HG02571 (cell line): ENCODE results near the gene CALY.

Experiments
- ATAC-seq: cut with Tn5 transposase; IDR thresholded peaks from one replicate; pipeline ENCODE4 v1.9.1; 2021; ENCODE audit warnings: mild to moderate bottlenecking, moderate library complexity; ENCODE audit not compliant: unreplicated experiment

Gene CALY

DNA sequence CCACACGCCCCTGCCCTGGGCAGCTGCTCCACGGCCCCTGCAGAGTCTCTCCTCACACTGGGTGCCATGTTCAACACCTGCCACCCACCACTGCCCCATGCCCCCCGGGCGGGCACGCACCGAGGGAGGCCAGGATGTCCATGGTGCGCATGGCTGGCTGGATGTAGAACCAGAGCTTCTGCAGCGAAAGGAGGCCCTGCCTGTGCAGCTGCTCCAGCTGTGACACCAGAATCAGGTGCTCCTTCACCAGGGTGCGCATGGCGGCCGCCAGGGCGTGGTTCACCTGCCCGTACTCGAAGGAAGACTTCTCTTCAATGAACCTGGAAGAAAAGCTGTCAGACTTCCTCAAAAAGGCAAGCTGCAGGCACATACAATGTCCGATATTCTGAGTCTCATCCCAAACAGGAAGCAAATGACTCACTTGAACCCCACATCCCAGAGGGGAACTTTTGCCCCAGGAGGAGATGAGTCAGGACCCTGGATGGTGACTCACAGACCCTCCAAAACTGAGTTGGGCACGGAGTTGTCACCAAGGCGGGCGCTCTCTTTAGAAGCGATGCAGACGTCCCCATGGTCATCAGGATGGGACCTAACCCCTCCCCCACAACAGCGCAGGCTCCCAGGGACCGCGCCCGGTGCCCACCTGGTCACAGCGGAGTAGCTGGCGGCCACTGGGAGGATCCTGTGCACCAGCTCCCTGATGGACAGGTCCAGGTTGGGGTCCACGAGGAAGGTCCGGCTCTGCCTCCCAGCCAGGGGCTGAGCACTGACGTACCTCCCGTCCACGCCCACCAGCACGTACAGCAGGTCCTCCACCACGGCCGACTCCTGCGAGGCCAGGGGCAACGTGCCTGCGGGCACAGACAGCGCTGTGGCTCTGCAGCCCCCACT, 43.5 kb downstream of the CALY start:
- ATAC-seq: no peak

DNA sequence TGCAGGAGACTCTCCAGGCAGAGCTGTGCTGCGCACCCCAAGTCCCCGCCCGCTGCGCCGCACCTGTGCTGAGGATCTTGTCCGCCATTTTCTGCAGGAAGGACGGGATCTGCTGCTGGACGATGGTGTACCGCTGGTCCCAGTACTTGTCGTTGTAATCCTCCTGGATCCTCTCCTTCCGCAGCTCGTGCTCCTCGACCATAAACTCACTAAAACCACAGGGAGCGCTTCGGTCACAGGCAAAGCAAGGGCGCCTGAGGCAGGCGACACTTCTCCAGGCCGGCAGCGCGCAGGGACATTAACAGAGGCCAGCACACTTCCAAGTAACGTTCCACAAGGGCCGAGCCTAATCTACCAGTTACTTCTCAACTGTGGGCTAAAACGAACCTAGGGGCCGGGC, 46.9 kb downstream of the CALY start:
- ATAC-seq: no peak

DNA sequence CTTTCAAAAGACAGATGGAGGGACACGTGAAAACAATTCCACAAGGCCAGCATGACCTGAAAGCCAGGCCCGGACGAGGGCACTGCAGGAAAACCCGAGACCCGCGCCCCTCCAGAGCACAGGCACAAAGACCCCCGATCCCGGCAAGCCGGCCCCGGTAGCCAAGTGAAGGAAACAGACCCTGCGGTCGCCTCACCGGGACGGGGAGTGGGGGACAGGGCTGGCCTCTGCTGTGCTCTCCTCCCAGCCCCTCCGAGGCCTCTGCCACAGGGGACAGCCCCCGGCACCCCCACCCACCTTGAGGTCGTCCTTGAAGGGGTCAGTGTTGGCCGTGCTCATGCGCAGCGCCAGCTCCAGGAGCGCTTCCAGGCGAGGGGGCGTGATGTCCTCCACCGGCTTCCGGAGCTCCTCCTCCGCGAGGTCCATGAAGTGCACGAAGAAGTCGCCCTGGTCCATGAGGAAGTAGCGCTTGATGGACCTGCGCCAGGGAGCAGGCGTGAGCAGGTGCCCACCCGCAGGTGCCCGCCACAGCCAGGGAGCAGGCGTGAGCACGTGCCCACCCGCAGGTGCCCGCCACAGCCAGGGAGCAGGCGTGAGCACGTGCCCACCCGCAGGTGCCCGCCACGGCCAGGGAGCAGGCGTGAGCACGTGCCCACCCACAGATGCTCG, 48.7 kb downstream of the CALY start:
- no peak for ATAC-seq

DNA sequence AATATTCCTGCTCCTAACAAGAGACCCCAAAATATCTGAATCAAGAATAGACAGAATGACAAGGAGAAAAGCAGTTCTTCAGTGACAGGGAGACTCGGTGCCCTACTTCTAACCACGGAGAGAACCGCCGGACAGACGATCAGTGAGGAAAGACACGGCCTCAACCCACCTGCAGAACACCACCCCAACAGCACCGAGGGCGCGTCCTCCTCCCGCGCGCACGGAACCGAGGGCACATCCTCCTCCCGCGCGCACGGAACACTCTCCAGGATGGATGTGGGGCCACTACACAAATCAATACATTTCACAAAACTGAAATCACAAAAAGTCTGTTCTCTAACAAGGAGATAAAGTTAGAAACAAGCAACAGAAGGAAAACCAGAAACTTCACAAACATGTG, 50.3 kb downstream of the CALY start:
- ATAC-seq: no peak

DNA sequence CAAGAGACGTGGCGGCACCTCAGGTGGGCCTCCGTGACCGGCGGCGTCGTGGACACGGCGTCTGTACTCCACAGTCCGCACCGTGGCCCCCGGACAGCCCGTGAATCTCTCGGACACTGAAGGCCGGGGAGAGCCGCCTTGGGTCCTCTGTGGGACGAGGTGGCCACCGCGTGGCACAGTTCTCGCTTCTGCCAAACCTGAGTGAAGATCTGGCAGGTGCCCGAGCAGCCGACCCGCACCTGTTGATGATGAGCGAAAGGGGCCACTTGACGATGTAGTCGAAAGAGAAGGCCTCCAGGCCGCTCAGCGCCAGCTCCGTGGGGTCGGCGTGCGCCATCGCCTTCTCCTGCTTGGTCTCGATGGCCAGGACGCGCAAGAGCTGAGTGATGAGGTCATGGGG, 51.5 kb downstream of the CALY start:
- no peak for ATAC-seq

DNA sequence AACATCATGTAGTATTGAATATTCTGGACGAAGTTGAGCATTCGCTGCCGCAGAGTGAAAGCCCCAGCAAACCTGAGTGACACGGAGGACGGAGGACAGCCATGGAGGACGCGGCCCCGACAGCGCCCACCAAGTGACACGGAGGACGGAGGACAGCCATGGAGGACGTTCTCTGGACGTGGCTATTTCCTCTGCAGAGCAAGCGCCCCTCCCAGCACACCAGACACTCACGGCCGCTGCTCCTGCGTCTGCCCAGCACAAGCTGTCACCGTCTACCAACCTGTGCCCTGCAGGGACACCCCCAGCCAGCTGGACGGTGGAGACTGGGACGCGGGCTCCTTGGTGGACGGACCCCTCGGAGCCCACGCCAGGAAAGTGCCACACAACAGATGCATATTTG, 52.8 kb downstream of the CALY start:
- ATAC-seq: no peak

DNA sequence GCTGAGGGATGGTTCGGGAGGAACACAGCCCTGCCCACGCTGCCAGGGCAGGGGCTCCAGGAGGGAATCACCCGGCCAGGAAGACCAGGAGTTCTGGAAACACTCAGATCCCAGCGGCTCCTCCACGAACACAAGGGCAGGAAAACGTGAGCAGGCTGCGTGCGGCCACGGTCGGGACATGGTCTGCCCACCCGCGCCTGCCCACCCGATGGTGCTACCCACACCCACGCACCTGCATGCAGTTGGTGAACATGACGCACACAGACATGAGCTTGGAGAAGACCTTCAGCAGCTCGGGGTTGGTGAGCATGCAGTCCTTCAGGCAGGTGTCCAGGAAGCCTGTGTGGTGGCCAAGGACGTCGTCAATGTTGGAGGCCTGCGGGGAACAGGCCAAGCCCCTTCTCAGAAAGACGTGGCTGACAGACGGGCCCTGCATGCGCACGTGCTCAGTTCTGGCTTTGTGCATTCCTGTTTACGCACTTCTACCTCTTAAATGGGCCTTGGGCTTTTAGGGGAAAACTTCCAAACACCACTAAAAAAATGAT, 53.8 kb downstream of the CALY start:
- no peak for ATAC-seq

DNA sequence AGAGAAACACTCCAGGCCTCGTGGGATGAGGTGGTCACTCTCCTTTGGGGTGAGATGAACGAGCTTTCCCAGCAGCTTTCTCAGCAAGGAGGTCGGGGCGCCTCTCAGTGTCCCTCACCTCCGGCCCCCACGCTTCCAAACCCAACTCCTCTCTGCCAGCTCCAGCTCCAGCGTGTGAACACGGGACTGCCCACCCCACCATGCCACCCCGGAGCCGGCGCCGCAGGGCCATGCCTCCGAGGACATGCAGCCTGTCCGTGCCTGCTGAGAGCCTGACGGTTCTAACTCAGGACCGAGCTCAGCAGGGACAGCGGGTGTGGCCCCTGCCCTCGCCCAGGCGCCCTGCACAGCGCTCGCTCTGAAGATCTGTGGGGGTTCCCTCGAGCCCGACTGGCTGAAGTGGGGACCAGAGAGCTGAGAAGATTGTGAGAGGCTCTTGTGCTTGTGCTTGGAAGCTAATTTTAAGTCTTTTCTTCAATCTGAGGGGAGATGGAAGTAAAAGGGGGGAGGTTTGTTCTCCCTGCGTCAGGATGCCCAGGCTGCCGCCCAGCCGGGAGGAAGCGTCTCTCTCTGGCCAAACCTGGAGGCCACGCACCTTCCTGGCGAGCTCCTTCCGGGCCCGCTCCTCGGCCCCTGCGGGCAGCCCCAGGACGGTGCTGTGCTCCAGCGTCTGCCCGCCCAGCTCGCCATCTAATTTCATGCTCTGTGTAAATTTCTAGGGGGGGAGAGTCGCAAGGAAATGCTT, 54.9 kb downstream of the CALY start:
- ATAC-seq: no peak

DNA sequence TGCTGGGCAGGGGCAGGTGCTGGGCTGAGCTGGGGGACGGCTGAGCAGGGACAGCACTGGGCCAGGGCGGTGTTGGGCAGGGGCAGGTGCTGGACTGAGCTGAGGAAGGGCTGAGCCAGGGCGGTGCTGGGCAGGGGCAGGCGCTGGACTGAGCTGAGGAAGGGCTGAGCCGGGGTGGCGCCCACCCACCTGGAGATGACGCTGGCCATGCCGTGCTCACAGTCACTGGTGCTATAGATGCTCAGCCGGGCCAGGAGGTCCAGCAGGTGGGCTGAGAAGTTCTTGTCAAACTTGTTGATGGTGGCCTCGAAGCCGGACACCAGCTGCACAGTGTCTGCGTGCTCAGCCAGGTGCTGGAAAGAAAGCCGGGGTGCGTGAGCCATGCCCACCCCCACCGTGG, 55.6 kb downstream of the CALY start:
- no peak for ATAC-seq

DNA sequence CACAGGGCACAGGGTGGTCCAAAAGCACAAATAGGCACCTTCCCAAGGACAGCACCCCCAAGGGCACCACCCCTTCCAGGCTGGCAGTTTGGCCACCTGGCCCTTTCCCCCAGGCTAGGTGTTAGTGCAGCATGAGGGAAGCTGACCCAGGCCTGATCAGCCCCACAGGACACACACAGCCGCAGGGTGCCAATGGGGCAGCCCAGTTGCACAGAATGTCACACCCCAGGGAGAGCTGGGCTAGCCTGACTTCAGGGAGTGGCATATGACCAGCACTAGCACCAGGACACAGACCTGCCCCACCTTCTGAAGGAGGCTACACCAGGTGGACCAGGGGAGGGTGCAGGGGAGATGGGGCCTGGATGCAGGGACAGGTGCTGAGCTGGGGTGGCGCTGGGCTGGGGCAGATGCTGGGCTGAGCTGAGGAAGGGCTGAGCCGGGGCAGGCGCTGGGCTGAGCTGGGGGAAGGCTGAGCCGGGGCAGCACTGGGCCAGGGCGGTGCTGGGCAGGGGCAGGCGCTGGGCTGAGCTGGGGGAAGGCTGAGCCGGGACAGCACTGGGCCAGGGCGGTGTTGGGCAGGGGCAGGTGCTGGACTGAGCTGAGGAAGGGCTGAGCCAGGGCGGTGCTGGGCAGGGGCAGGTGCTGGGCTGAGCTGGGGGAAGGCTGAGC, 56.2 kb downstream of the CALY start:
- ATAC-seq: no peak

DNA sequence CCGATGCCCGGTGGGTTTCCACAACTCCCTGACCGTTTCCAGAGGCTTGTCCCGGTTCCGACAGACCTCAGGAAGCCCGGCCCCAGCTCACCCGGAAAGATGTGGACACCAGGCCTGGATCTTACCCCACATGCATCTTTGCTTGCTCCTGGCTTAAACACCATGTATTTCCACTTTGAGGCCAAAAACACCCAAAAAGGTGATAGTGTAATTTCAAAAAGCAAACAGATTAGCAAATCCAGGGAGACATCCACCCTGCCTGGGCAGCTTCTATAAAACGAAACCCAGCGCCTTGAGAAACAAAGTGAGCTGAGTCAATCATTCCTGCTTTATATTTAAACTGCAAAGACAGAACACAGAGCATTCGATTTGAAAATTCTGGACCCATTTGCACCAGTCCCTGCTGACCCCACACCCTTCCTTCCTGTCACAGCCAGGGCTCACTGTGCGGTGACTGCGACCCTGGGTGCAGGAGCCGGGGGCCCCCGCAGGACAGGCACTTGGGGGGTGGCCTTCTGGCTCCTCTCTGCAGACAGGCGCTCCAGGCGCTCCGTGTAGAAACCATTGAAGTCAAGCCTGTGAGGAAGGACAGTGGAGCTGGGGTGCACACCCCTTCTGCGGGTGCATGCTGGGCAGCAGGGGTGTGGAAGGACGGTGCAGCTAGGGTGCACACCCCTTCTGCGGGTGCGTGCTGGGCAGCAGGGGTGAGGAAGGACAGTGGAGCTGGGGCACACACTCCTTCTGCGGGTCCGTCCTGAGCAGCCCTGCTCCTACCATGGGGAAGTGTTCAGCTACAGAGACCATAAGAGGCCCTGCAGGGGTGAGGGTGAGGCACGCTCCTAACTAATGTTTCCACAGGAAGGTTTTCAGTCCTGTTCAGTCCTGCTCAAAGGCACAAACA, 57.1 kb downstream of the CALY start:
- no peak for ATAC-seq

DNA sequence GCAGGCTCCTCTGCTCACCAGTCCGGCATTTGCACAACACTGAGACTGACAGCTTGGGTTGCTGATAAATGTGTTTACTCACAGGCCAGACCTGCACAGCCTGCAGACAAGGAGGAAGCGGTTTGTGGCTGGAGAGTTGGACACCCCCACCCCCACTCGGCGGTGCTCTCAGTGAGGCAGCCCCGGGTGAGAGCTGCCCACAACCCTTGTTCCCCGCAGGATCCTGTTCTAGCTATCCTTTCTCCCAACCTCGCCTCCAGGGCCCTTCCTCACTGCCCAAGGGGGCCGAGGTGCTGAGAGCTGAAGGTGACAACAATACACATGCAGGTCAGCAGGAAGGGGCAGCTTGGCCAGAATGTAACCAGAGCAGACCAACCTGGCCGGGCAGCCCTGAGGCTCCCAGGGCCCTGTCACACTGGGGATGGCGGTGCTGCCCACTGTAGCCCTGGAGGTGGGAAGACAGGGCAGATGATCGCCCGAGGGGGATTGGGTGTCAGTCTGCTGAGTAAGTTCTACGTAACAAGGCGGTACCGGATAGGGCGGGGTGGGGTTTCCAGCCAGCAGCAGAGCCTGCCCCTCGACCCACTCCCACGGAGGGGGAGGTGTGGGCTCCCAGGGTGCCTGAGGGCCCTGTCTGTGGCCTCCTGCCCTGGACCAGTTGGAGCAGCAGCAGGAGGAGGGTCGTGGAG, 58.0 kb downstream of the CALY start:
- ATAC-seq: no peak

DNA sequence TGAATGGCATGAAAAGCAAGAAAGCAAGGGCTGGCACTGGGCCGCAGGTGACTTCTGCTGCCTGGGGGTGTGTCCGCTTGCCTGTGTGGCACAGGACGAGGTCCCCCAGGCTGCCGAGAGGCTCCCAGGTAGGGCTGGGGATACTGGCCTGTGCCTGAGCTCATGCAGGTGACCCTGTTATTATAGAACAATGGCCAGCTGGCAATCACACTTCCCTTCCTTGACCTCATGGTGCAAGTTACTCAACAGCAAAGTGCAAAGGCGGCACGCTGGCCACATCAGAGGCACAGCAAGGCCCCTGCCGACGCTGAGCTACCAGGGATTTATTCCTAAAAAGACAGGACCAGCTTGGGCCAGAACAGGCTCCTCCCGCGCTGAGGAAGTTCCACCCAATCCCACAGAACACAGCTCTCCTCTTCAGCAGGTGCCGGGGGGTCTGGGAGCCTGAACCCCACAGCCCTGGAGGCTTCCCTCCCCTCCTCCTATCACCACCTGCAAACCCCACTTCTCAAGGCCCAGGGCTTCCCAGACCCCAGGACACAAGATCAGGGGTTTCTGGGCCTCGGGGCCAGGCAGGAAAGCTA, 58.6 kb downstream of the CALY start:
- no peak for ATAC-seq

DNA sequence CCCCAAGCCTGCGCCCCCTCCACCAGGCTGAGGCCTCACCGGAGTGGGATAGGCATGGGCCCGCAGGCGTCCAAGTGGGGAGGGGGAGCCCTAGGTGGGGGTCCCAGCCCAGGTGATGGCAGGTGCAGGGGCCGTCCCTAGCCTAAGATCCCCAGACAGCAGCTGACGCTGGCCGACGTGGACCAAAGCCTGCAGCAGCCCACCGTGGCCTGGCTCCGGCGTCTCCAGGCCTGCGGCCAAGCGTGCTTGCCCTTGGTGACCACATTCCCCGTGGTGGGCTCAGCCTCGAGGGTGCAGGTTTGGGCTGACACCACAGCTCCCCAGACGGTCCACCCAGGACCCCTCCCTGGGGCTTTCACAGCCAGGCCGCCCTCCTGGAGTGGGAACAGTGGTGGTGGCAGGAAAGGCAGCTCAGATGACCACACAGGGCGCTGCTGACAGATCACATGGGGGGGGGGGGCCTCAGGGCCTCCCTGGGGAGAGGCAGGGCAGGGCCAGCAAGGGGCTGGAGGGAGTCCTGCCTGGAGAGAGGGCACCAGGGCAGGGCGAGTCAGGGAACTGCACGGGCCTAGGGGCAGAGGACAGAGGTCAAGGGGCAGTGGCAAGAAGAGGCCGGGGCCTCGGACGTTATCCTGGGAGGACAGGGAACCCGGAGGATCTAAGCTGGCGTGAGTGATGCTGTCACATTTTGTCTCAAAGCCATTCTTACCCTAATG, 59.3 kb downstream of the CALY start:
- no peak for ATAC-seq

DNA sequence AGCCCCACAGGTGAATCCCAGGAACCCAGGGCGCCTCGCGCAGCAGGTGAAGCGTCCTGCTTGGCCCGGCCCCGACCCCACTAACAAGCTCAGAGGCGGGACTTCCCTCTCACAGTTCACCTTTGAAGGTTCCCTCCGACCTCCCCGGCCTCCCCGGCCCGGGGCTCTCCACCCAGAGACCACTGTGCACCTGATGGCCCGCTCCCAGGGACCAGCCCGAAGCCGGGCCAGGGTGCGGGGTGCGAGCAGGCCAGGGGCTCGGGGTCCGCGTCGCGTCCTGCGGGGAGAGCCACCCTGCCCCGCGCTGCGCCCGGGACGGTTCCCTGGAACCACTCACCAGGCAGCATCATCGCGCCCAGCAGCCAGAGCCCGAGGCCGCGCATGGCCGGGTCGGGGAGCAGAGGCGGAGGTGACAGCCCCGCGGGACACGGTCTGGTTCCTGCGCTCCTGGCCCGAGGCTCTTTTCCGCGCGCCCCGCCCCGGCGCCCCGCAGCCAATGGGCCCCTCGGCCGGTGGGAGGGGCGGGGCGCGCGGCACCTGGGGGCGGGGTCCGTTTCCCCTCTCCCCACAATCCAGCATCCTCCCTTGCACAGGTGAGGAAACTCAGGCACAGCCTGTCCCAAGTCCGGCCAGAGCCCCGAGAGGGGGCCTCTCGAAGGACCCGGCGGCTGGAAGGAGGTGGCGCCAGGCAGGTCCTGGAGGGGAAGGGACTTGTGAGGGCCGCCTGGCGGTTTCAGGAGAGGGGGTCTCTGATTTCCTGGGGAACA, 60.1 kb downstream of the CALY start, which contains the start of gene ADAM8:
Gene ADAM8 (minus strand): TSS at position 434 of the 767 bp plus-strand sequence. CDS start 51 bp downstream, at position 383.
- ATAC-seq: peak; percentile 40

DNA sequence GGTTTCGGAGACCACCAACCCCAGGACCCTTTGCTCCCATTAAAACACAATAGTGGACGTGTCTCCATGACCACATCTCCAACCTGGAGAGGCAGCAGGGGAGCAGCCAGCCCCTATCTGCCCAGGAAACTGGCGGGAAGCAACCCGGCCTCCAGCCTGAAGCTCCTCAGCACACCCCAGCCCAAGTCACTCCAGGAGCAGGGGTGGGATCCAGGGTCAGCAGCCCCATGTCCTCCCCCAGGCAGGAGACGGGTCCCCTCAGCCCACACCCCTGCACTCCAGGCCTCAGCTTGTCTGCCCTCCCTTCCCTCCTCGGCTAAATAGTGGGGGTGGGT, 60.6 kb downstream of the CALY start:
- ATAC-seq: no peak

DNA sequence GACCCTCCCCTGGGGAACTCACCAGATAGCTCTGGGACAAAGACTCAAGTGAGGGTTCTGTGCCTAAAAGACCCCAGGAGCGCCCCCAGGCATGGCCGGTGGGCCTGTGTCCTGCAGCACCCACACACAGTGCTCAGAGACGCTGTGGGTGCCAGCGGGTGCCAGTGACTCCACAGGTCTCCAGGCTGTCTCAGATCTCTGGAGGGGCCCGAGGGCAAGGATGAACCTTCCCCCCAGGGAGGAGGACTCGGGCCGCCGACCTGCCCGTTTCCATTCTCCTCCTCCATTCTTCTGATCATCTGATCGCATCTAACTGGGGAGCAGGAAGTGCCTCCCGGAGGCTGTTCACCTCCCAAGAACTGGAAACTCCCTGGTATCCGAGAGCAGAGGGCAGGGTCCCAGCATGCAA, 61.0 kb downstream of the CALY start:
- peak; percentile 36 for ATAC-seq
